Liver (tissue), 9 donors: ENCODE results near the gene CFAP99. TPM values are rescaled to one million over a fixed set of nuclear protein-coding genes. Genes with fewer than 3 reads are reported as not detected.

Experiments used
- DNase-seq: peaks from one replicate; pipeline ENCODE4 v3.0.0-alpha.2; 2017; ENCODE audit warnings: low spot score
- H3K27ac ChIP-seq, 2 donors: one replicate each; pipeline ENCODE4 v1.7.0; 2013; ENCODE audit warnings: inconsistent platforms in 2 of 2, low read length in 2 of 2, control low read depth in 1 of 2, low read depth in 1 of 2, mild to moderate bottlenecking in 1 of 2
- H3K27me3 ChIP-seq, 4 donors: one replicate each; pipeline versions ENCODE4 v1.6.1 to v1.7.0; 2013; ENCODE audit warnings: low read length in 3 of 4, inconsistent platforms in 1 of 4, mild to moderate bottlenecking in 1 of 4, moderate library complexity in 1 of 4; ENCODE audit not compliant: control insufficient read depth in 4 of 4, insufficient read depth in 4 of 4
- H3K36me3 ChIP-seq, 4 donors: one replicate each; pipeline versions ENCODE4 v1.6.1 to v1.7.0; 2013; ENCODE audit warnings: low read length in 3 of 4, mild to moderate bottlenecking in 3 of 4, low read depth in 1 of 4, moderate library complexity in 1 of 4; ENCODE audit not compliant: control insufficient read depth in 4 of 4, insufficient read depth in 3 of 4
- H3K4me1 ChIP-seq, 4 donors: one replicate each; pipeline versions ENCODE4 v1.6.1 to v1.7.0; 2013; ENCODE audit warnings: low read length in 3 of 4, mild to moderate bottlenecking in 3 of 4, moderate library complexity in 1 of 4; ENCODE audit not compliant: control insufficient read depth in 4 of 4, insufficient read depth in 4 of 4
- H3K4me3 ChIP-seq, 3 donors: one replicate each; pipeline versions ENCODE4 v1.6.1 to v1.7.0; 2013; ENCODE audit warnings: low read length in 3 of 3, control low read depth in 1 of 3, low read depth in 1 of 3, mild to moderate bottlenecking in 1 of 3
- H3K9ac ChIP-seq, 2 donors: one replicate each; pipeline ENCODE4 v1.7.0; 2013; ENCODE audit warnings: low read length in 2 of 2, mild to moderate bottlenecking in 2 of 2, moderate library complexity in 2 of 2, control low read depth in 1 of 2, low read depth in 1 of 2
- H3K9me3 ChIP-seq, 4 donors: one replicate each; pipeline versions ENCODE4 v1.6.1 to v1.7.0; 2013; ENCODE audit warnings: low read length in 3 of 4; ENCODE audit not compliant: control insufficient read depth in 4 of 4
- ATF3 ChIP-seq: IDR thresholded peaks from 2 replicates; pipeline ENCODE4 v1.6.1; 2016; ENCODE audit warnings: antibody characterized with exemption
- CTCF ChIP-seq: fragments of 150-350 bp; IDR thresholded peaks from 2 replicates; pipeline ENCODE4 v1.5.1; 2017; ENCODE audit warnings: improper control_type of control experiment, low read depth, low read length; ENCODE audit not compliant: missing input control
- EGR1 ChIP-seq, 2 donors: IDR thresholded peaks; 2 replicates each; pipeline ENCODE4 v1.6.1; 2016 to 2018; ENCODE audit warnings: antibody characterized with exemption in 2 of 2, low read depth in 2 of 2
- FOXA1 ChIP-seq: IDR thresholded peaks from 2 replicates; pipeline ENCODE4 v1.6.1; 2016; ENCODE audit warnings: antibody characterized with exemption
- FOXA2 ChIP-seq: IDR thresholded peaks from 2 replicates; pipeline ENCODE4 v1.6.1; 2016; ENCODE audit warnings: antibody characterized with exemption
- GABPA ChIP-seq, 2 donors: IDR thresholded peaks in 1 of 2; conservative IDR thresholded peaks in 1 of 2; 2 replicates each; pipeline ENCODE4 v1.6.1; 2016; ENCODE audit warnings: antibody characterized with exemption in 2 of 2, mild to moderate bottlenecking in 1 of 2, moderate library complexity in 1 of 2
- HNF4A ChIP-seq, 2 donors: conservative IDR thresholded peaks; 2 replicates each; pipeline ENCODE4 v1.6.1; 2016; ENCODE audit warnings: antibody characterized with exemption in 2 of 2, mild to moderate bottlenecking in 2 of 2
- HNF4G ChIP-seq: IDR thresholded peaks from 2 replicates; pipeline ENCODE4 v1.6.1; 2016; ENCODE audit warnings: antibody characterized with exemption
- JUND ChIP-seq, 2 donors: IDR thresholded peaks; 2 replicates each; pipeline ENCODE4 v1.6.1; 2016; ENCODE audit warnings: antibody characterized with exemption in 2 of 2
- NR2F2 ChIP-seq: IDR thresholded peaks from 2 replicates; pipeline ENCODE4 v1.6.1; 2016; ENCODE audit warnings: antibody characterized with exemption
- RAD21 ChIP-seq, 2 donors: IDR thresholded peaks; 2 replicates each; pipeline ENCODE4 v1.6.1; 2016; ENCODE audit warnings: antibody characterized with exemption in 2 of 2, mild to moderate bottlenecking in 2 of 2
- REST ChIP-seq: IDR thresholded peaks from 2 replicates; pipeline ENCODE4 v1.6.1; 2016; ENCODE audit warnings: antibody characterized with exemption, mild to moderate bottlenecking
- RXRA ChIP-seq, 2 donors: IDR thresholded peaks; 2 replicates each; pipeline ENCODE4 v1.6.1; 2017 to 2018; ENCODE audit warnings: antibody characterized with exemption in 2 of 2, mild to moderate bottlenecking in 1 of 2
- SP1 ChIP-seq: IDR thresholded peaks from 2 replicates; pipeline ENCODE4 v1.6.1; 2018; ENCODE audit warnings: antibody characterized with exemption, mild to moderate bottlenecking
- TAF1 ChIP-seq: conservative IDR thresholded peaks from 2 replicates; pipeline ENCODE4 v1.6.1; 2016; ENCODE audit warnings: antibody characterized with exemption, mild to moderate bottlenecking
- YY1 ChIP-seq: IDR thresholded peaks from 2 replicates; pipeline ENCODE4 v1.6.1; 2016; ENCODE audit warnings: antibody characterized with exemption, mild to moderate bottlenecking
- WGBS: extraction: QIAGEN DNeasy Blood & Tissue Kit; methylation state at CpG from one replicate; pipeline ENCODE4 v1.1.7; 2013; 5-methylcytosine and 5-hydroxymethylcytosine counted together
- polyA plus RNA-seq, 2 donors: library from polyadenylated mRNA; stranded (reverse) in 1 of 2; unstranded in 1 of 2; fragments of 200-250 nt in 1 of 2; fragments of >200 nt in 1 of 2; fragmentation: Nextera tagmentation in 1 of 2; extraction: Ambion mirVana in 1 of 2; gene quantifications; one replicate each; pipeline versions ENCODE4 v1.2.1 to v1.2.3, GENCODE V29; 2013 to 2015
- total RNA-seq, 2 donors: library from RNA; depleted of rRNA; stranded (reverse); fragments of >200 nt; gene quantifications; one replicate each; pipeline ENCODE4 v1.2.3, GENCODE V29; 2014
- TF ChIP-seq, protein P1 (sequence below): IDR thresholded peaks from 2 replicates; pipeline ENCODE4 v1.6.1; 2016; ENCODE audit warnings: antibody characterized with exemption
- TF ChIP-seq, protein P2 (sequence below): IDR thresholded peaks from 2 replicates; pipeline ENCODE4 v1.6.1; 2016; ENCODE audit warnings: antibody characterized with exemption
- donor health status: healthy.
- donor health status: healthy.
- donor health status: healthy.
- donor health status: healthy.
- donor health status: healthy.

The CFAP99 gene
- total and polyA plus RNA-seq, 4 donors = 0.33 to 0.36 TPM; not detected in 2

DNA sequence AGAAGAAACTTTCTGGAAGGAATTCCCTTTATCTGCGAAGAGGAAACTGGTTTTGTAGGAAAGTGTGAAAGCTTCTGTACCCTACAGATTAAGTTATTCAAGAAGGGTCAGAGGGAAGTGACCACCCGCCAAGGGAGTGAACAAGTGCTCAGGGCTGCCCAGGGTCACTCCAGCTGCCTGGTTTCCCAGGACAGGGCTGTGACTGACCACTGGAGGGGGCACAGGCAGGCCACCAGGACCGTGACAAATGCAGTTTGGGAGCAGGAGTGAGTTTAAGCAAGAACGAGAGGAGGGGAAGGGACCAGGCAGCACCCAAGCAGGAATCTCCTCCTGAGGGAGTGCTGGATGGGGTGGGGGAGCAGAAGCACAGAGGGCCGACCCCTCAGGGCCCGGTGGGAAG is 34.5 kb upstream of the CFAP99 start:
- Histone ChIP-seq H3K36me3 (no peaks in the 10 kb centered on the region), H3K9me3 (no peaks in the 10 kb centered on the region), H3K27me3 (no peaks in the 10 kb centered on the region), H3K27ac (no peak overlapping the region), H3K4me1 (peaks cover 0 to 11% (median 5%) of the 10 kb centered on the region in 4 donors), H3K4me3 (no peak overlapping the region), H3K9ac (no peak overlapping the region)
- no peak for TF ChIP-seq RXRA (IDR thresholded peaks at IDR 0.05)
- TF ChIP-seq RAD21 (IDR thresholded peaks at IDR 0.05) = peak in 1 of 2 donors; percentile 4
- TF ChIP-seq, protein P1, sequence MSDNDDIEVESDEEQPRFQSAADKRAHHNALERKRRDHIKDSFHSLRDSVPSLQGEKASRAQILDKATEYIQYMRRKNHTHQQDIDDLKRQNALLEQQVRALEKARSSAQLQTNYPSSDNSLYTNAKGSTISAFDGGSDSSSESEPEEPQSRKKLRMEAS = no peak
- whole genome bisulfite sequencing = 87% methylated on average over 6 of the region's 6 CpGs
- no peak for DNase-seq

- WGBS = 51% methylated on average over 8 of the region's 8 CpGs
- peak; percentile 51 to 70 for TF ChIP-seq RXRA (IDR thresholded peaks at IDR 0.05)
- no peak for TF ChIP-seq EGR1 (IDR thresholded peaks at IDR 0.05; ENCODE audit: low read depth in 2 of 2)
- no peak for TF ChIP-seq REST
- no peak for TF ChIP-seq TAF1
- peak; percentile 49 for TF ChIP-seq YY1
- TF ChIP-seq, protein P1 = no peak
- TF ChIP-seq ATF3 = no peak
- TF ChIP-seq CTCF = no peak
- no peak for TF ChIP-seq JUND (IDR thresholded peaks at IDR 0.05)
- TF ChIP-seq GABPA (IDR thresholded peaks at IDR 0.05 in 1 of 2, conservative IDR thresholded peaks at IDR 0.05 in 1 of 2) = no peak
- TF ChIP-seq SP1 = peak; percentile 50
- TF ChIP-seq NR2F2 = peak; percentile 94
- TF ChIP-seq, protein P2, sequence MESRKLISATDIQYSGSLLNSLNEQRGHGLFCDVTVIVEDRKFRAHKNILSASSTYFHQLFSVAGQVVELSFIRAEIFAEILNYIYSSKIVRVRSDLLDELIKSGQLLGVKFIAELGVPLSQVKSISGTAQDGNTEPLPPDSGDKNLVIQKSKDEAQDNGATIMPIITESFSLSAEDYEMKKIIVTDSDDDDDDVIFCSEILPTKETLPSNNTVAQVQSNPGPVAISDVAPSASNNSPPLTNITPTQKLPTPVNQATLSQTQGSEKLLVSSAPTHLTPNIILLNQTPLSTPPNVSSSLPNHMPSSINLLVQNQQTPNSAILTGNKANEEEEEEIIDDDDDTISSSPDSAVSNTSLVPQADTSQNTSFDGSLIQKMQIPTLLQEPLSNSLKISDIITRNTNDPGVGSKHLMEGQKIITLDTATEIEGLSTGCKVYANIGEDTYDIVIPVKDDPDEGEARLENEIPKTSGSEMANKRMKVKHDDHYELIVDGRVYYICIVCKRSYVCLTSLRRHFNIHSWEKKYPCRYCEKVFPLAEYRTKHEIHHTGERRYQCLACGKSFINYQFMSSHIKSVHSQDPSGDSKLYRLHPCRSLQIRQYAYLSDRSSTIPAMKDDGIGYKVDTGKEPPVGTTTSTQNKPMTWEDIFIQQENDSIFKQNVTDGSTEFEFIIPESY = no peak
- no peak for TF ChIP-seq FOXA2
- peak; percentile 77 to 81 for TF ChIP-seq HNF4A (conservative IDR thresholded peaks at IDR 0.05)
- TF ChIP-seq HNF4G = peak; percentile 20
- TF ChIP-seq FOXA1 = no peak
- peak; percentile 38 to 40 for TF ChIP-seq RAD21 (IDR thresholded peaks at IDR 0.05)
- peaks cover 0 to 11% (median 5%) of the 10 kb centered on the region in 4 donors for H3K4me1 ChIP-seq
- DNase-seq = no peak
- H3K4me3 ChIP-seq = no peak overlapping the region
- no peak overlapping the region for H3K27ac ChIP-seq
- H3K9ac ChIP-seq = no peak overlapping the region
- H3K36me3 ChIP-seq = no peaks in the 10 kb centered on the region
- H3K9me3 ChIP-seq = no peaks in the 10 kb centered on the region
- H3K27me3 ChIP-seq = no peaks in the 10 kb centered on the region
Measured at GRCh38 chr4:2385516-2385915, 33.2 kb upstream of the CFAP99 start.
